Right lobe of liver (tissue), 6 donors: ENCODE results near the gene MARK3. TPM values are rescaled to one million over a fixed set of nuclear protein-coding genes. Genes with fewer than 3 reads are reported as not detected.
"Not testable (repeated sequence)": the region's sequence is repeated elsewhere in the genome, so short reads cannot be mapped to it uniquely, and the experiment has no call there.

Source experiments
- ATAC-seq, 4 donors: fragments of 200-7000 bp; cut with Tn5 transposase; one replicate each; pipeline ENCODE4 v1.9.1; 2020; ENCODE audit warnings: mild to moderate bottlenecking in 4 of 4, moderate library complexity in 4 of 4
- DNase-seq, 3 donors: peaks; one replicate each; pipeline ENCODE4 v3.0.0-alpha.2; 2020
- H3K27ac ChIP-seq, 3 donors: fragments of 200-600 bp; one replicate each; pipeline ENCODE4 v1.8.0; 2022
- H3K27me3 ChIP-seq, 2 donors: fragments of 200-600 bp; one replicate each; pipeline ENCODE4 v1.8.0; 2022
- H3K36me3 ChIP-seq, 4 donors: fragments of 200-600 bp; sonication (generic) in 1 of 4; one replicate each; pipeline versions ENCODE4 v1.5.1 to v1.8.0; 2017 to 2022; ENCODE audit warnings: control low read depth in 1 of 4
- H3K4me1 ChIP-seq, 4 donors: fragments of 200-600 bp; sonication (generic) in 1 of 4; one replicate each; pipeline versions ENCODE4 v1.5.1 to v1.8.0; 2017 to 2022; ENCODE audit warnings: control low read depth in 1 of 4
- H3K4me3 ChIP-seq, 3 donors: fragments of 200-600 bp; one replicate each; pipeline ENCODE4 v1.8.0; 2022
- H3K9me3 ChIP-seq, 4 donors: fragments of 200-600 bp; sonication (generic) in 1 of 4; one replicate each; pipeline versions ENCODE4 v1.5.1 to v1.8.0; 2017 to 2022; ENCODE audit warnings: control low read depth in 1 of 4
- CTCF ChIP-seq, 4 donors: fragments of 200-600 bp in 3 of 4; fragments of 450-650 bp in 1 of 4; IDR thresholded peaks; one replicate each; pipeline versions ENCODE4 v1.5.1 to v1.8.0; 2016 to 2022; ENCODE audit warnings: antibody characterized with exemption in 4 of 4, mild to moderate bottlenecking in 2 of 4
- POLR2A ChIP-seq: fragments of 450-650 bp; IDR thresholded peaks from one replicate; pipeline ENCODE4 v1.6.1; 2017; ENCODE audit warnings: antibody characterized with exemption, mild to moderate bottlenecking
- WGBS: methylation state at CpG from one replicate; pipeline ENCODE4 v1.1.6; 2018; ENCODE audit warnings: low coverage, low lambda C conversion rate; ENCODE audit not compliant: insufficient coverage; ENCODE audit errors: missing lambda C conversion rate; 5-methylcytosine and 5-hydroxymethylcytosine counted together
- intact Hi-C, 2 donors: fragments of 100-400 bp; cut with DNase I; formaldehyde crosslinking; loops; one replicate each; pipeline versions ENCODE4 v1.11.2 to v1.14.1; 2022
- total RNA-seq, 6 experiments: library from RNA; depleted of rRNA in 2 of 6; stranded (reverse); fragments of >200 nt in 2 of 6; fragmentation: NEBNext Ultra II Directional in 3 of 6; extraction: Animal tissue kit (Norgen Biotek cat#: 25700) in 3 of 6; gene quantifications; one replicate each; pipeline versions ENCODE4 v1.1.0 to v1.2.4, GENCODE V29; 2016 to 2023
- donor health status: DM: no; HTN: yes; CAD: no.
- donor health status: DM: no; HTN: no; CAD: no.
- donor health status: DM: no; HTN: no; CAD: no.
- donor health status: DM: no; HTN: yes; CAD: no.
- donor health status: DM: no; HTN: yes; CAD: no.

Gene MARK3
- total RNA-seq, 6 experiments from 2014 or later = 25.5 to 34.3 (median 27.3) TPM

- intact Hi-C loops = no loop called here
- TF ChIP-seq POLR2A (no peak), CTCF (IDR thresholded peaks at IDR 0.05) (no peak)
- no peak for ATAC-seq
- Histone ChIP-seq H3K36me3 (peaks cover 0 to 28% (median 14%) of the 10 kb centered on the region in 4 donors), H3K27ac (peak overlapping the region in 1 of 3 donors; percentile 4), H3K4me1 (peaks cover 0 to 4% (median 0%) of the 10 kb centered on the region in 4 donors), H3K4me3 (no peak overlapping the region), H3K27me3 (no peaks in the 10 kb centered on the region), H3K9me3 (no peaks in the 10 kb centered on the region)
- DNase-seq = no peak
- WGBS = 84% methylated on average over 3 of the region's 3 CpGs
Measured at GRCh38 chr14:103507751-103508150, 122.5 kb downstream of the MARK3 start.

- DNase-seq (no peak), ATAC-seq (peak; percentile 11 to 54 (median 22))
- Histone ChIP-seq H3K4me3 (no peak overlapping the region), H3K27ac (no peak overlapping the region), H3K9me3 (no peaks in the 10 kb centered on the region), H3K27me3 (no peaks in the 10 kb centered on the region), H3K4me1 (peaks cover 0 to 4% (median 0%) of the 10 kb centered on the region in 4 donors), H3K36me3 (peaks cover 0 to 19% (median 6%) of the 10 kb centered on the region in 4 donors)
- intact Hi-C loops = no loop called here
- WGBS = 61% methylated on average over 14 of the region's 16 CpGs
- TF ChIP-seq POLR2A = no peak
- TF ChIP-seq CTCF (IDR thresholded peaks at IDR 0.05) = no peak
Measured at GRCh38 chr14:103508521-103509329, 123.5 kb downstream of the MARK3 start.

- H3K4me1 ChIP-seq = peaks cover 0 to 4% (median 0%) of the 10 kb centered on the region in 4 donors
- 93% methylated on average over 6 of the region's 11 CpGs for WGBS
- H3K27me3 ChIP-seq = no peaks in the 10 kb centered on the region
- H3K9me3 ChIP-seq = no peaks in the 10 kb centered on the region
- intact Hi-C loops = no loop called here
- ATAC-seq (no peak), DNase-seq (peak in 1 of 3 donors; percentile 19)
- H3K4me3 ChIP-seq = no peak overlapping the region
- no peak overlapping the region for H3K27ac ChIP-seq
- peaks cover 0 to 7% (median 0%) of the 10 kb centered on the region in 4 donors for H3K36me3 ChIP-seq
- no peak for TF ChIP-seq CTCF (IDR thresholded peaks at IDR 0.05)
Measured at GRCh38 chr14:103509864-103510723, 124.9 kb downstream of the MARK3 start.

- Histone ChIP-seq H3K4me1 (peaks cover 0 to 4% (median 0%) of the 10 kb centered on the region in 4 donors), H3K27ac (no peak overlapping the region), H3K4me3 (no peak overlapping the region), H3K27me3 (no peaks in the 10 kb centered on the region), H3K9me3 (no peaks in the 10 kb centered on the region), H3K36me3 (peaks cover 0 to 5% (median 0%) of the 10 kb centered on the region in 4 donors)
- WGBS = 93% methylated on average over 4 of the region's 26 CpGs
- DNase-seq (peak in 1 of 3 donors; percentile 37), ATAC-seq (no peak)
- no peak for TF ChIP-seq POLR2A
- TF ChIP-seq CTCF (IDR thresholded peaks at IDR 0.05) = no peak
- intact Hi-C loops = no loop called here
Measured at GRCh38 chr14:103510724-103511693, 125.8 kb downstream of the MARK3 start.

- H3K36me3 ChIP-seq, H3K27ac ChIP-seq, H3K27me3 ChIP-seq, H3K4me3 ChIP-seq, H3K9me3 ChIP-seq, ATAC-seq, H3K4me1 ChIP-seq, intact Hi-C loops: not testable (repeated sequence)
- DNase-seq = peak in 1 of 3 donors; percentile 14
- WGBS = 100% methylated on average over 3 of the region's 8 CpGs
Measured at GRCh38 chr14:103512180-103512579, 127.0 kb downstream of the MARK3 start.
